Ishikawa (cell line): Measurements from ENCODE around the gene SYNM.

Source experiments
- CEBPB ChIP-seq: IDR thresholded peaks from 2 replicates; pipeline ENCODE4 v1.6.1; 2012
- ZBTB7A ChIP-seq: IDR thresholded peaks from 2 replicates; pipeline ENCODE4 v1.6.1; 2012; ENCODE audit warnings: low read depth
- TF ChIP-seq, protein P1 (sequence below): IDR thresholded peaks from 2 replicates; pipeline ENCODE4 v1.6.1; 2012

DNA sequence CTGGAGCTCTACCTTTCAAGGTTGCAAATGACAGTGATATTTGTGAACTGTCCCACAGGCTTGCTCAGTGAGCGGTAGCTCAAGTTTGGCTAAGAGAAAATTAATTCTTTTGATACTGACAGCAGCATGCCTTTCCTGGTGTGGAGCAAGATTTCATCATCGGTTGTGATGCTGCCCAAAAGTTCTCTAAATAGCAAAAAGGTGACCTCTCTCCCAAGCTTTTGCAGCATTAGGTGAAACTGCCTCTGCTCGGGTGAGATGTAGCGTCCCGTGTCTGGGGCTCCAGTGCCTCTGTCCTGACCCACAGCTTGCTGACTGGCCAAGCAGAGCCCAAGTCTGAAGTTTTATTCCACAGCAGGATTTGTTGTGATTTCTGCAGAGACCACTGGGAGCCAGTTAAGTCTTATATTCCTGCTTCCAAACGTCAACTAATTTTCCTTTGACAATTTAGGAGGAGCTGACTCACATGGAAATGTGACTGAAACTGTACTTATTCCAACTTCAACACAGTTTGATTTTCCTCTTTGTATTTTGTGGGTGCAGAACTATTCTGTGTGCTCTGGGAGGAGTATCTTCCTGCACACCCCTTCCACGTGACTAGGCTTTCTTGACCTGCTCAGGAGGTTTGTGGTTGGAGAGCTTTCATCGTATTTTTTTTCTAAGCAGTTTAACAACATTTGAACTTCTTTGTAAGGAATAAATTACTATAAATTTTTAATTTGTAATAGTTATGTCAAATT, 5.9 kb downstream of the SYNM start:
- TF ChIP-seq CEBPB (no peak), ZBTB7A (no peak)
- TF ChIP-seq, protein P1, sequence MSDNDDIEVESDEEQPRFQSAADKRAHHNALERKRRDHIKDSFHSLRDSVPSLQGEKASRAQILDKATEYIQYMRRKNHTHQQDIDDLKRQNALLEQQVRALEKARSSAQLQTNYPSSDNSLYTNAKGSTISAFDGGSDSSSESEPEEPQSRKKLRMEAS = no peak
